ELF-1 (cell line): ENCODE measurements around the gene FXR1.
"Not testable (repeated sequence)": the region's sequence is repeated elsewhere in the genome, so short reads cannot be mapped to it uniquely, and the experiment has no call there.

ENCODE experiments used
- DNase-seq: peaks from one replicate; pipeline ENCODE4 v3.0.0-alpha.2; 2016; ENCODE audit warnings: low read depth, low spot score

Gene FXR1

DNA sequence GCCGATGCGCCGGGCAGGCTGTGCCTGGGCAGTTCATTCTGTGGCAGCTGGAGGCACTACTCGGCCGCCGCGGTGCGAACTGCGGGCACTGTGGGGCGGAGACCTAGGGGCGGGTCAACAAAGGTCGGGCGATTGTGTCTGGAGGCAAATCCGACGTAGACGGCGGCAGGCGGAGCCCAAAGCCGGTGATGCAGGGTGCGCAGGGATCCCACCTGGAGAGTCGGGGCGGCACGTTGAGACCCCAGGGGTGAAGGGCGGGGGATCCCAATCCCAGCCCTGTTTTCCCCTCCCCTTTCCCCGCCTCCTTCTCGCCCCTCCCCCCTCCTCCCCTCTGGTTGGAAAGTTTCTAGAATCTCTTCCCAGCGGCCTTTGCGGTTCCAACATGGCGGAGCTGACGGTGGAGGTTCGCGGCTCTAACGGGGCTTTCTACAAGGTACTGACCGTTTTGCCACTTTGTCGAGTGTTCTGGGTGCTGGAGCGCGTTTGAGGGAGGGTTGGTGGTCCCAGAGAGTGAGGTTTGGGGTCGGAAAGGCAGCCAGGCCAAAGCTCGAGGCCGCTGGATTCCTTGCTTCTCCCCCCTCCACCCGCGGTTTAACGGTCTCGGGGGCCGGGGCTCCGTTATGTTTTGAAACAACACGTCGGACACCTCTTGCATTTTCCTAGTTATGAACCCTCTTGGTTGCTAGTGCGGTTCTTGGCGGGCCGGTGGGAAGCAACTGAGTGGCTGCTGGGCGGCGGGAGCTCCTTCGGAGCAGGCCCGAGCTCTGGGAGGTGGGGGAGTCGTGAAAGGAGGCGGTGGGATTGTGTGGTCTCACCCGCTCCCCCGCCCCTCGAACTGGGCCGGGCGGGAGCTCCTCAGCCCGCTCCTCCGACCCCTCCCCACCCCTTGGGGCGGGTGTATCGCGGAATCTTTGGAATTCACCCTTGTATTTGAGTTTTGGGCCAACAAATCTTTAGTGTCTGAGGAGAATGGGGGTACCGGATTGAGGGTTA lies at the start of gene FXR1:
Gene FXR1, plus strand, starts transcription at position 367 of the 993 bp plus-strand sequence. Its CDS starts 16 bp downstream, at position 383.
- DNase-seq, result peak; percentile 97

DNA sequence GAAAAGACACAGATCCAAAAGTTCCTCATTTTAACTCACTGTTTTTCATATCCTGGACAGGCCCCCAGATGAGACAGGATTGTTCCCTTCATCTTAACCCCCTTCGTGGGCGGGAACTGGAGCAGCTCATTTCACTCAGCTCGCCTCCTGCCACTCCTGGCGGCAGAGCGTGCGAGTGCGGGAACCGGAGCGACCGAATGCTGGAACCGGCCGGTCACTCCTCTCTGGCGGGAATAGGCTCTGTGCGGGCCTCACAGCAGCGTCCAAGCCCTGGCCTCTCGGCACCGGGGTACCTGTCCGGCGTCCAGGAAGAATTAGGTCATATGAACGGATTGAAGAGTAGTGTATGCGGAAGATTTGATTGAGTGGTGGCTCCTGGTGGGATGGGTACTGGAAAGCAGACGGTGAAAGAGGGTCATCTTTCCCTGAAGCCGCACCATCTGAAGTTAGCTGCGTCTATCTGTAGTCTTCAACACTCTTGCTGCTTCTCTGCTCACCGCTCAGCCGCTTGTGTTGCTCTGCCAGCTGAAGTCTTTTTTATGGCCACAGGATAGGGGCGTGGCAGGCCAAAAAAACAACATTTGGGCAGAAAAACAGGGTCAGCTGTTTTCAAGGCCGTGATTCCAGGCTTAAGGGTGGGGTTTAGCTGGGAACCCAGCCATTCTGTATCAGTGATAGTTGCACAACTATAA lies 42.3 kb upstream of the FXR1 start:
- DNase-seq, result peak; percentile 76

DNA sequence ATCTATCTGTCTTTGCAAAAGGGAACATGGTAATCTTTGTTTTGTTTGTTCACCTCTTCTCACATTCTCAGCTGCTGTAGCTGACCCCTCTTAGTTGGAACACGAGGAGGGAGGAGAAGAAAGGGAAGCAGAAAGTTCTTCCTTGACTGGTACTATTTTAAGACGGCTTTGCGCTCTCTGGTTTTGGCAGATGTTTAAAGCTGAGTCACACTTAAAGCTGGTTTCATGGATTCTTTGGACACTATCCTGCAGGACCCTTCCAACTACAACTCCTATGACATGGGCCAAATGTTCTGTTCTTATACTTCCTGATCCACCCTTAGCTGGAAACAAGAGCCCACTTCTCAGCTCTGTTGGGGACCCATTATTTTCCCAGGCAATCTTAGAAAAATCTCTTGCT lies 40.6 kb upstream of the FXR1 start:
- DNase-seq, result no peak

GRCh38 chr3:180872430-180872829 lies 40.0 kb upstream of the FXR1 start:
- DNase-seq, result not testable (repeated sequence)

- DNase-seq, result no peak
Measured at GRCh38 chr3:180875124-180875698, 37.3 kb upstream of the FXR1 start.

- no peak for DNase-seq
Measured at GRCh38 chr3:180881065-180881801, 31.2 kb upstream of the FXR1 start.

DNA sequence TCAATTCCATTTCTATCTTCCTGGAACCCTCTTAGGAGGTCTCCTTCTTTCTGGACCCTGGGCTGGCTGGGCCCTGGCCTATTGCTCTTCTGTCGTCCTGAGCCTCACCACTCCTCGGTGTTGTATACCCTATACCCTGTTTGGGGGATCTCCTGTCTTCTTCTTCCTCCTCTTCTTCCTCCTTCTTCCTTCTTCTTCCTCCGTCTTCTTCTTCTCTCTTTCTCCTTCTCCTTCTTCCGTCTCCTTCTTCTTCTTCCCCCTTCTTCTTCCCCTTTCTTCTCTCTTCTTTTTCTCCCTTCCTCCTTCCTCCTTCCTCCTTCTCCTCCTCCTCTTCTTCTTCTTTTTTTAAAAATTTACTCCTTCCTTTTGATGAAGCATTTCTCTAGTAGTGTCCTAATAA lies 30.4 kb upstream of the FXR1 start:
- DNase-seq, result no peak

DNA sequence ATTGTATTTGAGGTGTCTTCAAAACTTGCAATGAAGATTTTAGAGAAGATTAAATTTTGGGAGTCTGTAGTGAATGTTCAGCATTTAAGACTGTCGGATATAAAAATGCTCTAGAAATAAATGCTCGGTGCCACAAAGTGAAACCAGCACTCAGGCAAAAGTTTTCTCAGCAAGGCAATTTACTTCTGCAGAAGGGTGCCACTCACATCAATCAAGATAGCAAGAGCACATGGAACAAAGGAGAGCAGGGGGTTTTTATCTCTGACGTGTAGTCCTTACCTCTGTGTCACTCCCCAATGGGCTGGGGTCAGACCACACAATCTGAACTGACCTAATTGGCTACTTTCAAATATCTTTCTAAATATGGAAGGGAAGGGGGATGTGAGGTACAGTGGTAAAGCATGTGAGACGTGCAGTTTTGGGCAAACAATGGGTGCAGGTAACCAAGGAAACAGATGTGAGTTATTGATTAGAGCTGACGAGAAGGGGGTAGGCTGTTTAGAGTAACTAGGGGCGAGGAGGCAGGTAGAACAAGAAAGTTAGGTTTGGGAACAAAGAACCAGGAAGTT lies 23.4 kb upstream of the FXR1 start:
- DNase-seq, result no peak

- DNase-seq, result no peak
Measured at GRCh38 chr3:180898572-180898971, 13.9 kb upstream of the FXR1 start.

DNA sequence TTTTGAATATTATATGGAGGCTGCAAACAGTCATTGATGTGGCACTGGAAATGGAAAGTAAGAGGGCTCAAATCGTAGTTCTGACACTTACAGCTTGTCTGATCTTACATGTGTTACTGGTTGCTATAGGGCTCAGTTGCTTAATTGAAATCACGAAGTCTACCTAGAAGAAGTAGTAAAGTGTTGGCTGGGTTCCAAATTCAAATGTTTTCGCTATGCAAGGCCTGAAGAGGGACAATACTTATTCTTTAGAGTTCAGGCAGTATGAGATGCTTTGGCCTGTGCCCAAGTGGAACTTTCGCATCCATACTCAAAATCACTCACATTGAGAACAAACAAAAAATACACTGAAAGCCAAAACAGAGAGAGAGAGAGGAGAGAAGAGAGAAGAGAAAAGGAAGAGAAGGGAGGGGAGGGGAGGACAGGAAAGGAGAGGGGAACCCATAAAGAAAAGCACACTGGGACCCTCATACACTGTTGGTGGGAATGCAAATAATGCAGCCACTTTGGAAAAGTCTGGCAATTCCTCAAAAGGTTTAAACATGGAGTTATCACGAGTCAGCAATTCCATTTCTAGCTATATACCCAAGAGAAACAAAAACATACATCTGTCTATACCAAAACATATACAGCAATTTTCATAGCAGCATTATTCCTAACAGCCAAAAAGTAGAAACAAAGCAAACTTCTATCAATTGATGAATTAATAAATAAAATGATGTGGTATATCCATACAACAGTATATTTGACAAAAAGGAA lies 2.9 kb upstream of the FXR1 start:
- no peak for DNase-seq

DNA sequence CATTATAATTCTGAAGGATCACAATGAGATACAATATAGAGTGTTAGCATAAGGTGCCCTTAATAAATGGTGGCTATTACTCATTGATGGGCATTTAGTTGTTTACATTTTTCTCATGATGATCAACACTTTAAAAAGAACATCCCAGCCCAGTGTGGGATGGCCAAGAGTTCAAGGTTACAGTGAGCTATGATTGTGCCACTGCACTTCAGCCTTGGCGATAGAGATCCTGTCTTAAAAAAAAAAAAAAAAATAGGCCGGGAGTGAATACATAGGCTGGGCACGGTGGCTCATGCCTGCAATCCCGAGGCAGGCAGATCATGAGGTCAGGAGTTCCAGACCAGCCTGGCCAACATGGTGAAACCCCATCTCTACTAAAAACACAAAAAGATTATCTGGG lies 1.6 kb upstream of the FXR1 start:
- no peak for DNase-seq

GRCh38 chr3:180911876-180912303 lies 580 bp upstream of the FXR1 start:
- no peak for DNase-seq

GRCh38 chr3:180913581-180914404 lies 1.3 kb downstream of the FXR1 start:
- DNase-seq, result no peak

DNA sequence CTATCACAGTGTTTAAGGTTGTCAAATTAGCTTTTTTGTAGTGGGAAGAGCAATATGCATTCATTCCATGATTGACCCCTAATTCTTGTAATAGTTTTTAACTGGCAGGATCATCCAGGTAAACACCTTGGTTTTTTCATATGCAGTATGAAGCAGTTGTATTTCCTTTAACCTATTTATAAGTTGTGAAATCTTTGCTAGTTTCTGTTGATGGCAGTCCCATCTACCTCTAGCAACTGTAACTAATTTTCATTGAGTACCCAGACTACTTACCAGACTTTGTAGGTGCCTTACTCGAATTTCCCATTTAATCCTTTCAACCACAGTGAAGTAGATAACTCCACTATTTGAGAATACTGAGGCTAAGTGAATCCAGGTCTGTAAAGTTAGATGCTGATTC lies 6.1 kb downstream of the FXR1 start:
- DNase-seq, result no peak

DNA sequence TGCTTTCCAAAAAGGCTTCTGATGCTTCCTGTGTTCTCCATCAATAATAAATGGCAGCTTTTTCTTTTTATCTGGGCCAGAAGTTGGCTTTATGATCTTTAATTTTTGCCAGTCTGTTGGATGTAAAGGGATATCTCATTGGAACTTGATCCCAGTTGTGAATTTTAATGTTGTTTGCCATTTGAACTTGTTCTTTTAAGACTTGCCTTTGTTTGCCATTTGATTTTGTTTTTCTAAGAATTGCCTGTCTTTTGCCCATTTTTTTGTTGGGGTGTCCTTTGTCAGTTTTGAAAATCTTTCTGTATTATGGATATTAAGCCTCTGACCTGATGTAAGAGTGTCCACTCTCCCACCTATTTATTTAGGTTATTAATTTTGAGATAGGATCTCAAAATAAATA lies 9.8 kb downstream of the FXR1 start:
- DNase-seq, result no peak

DNA sequence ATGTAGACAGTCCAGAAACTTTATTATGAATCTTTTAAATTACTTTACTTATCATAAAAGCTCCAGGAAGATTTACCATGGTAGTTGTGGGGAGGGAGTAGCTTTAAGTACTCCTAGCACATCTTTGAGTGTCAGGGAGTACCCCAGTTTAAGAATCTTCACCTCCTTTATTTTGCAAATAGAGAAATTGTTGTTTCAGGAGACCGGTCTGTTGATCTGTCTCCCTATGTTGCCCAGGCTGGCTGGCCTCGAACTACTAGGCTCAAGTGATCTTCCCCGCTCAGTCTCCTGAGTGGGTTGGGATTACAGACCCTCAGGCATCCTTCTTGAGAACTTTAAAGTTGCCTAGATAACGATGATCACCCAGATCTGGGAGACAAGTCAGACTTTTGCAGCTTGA lies 11.1 kb downstream of the FXR1 start:
- no peak for DNase-seq

DNA sequence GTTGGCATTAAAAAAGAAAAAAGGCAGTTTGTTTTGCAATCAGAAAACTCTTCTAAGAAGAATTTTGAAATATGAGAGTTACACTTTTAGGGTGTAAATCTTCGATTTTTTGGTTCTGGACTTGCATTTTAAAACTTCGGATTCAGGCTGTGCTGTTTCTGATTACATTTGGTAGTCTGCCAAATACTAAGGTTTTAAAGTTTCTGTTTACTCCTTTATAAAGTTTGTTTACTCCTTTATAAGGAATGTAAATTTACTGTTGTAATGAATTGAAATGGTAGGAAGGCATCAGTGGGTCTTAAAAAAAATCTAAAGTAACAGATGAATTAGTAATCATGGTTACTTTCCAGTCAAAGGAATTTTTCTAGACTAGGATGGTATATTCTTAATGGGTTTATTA lies 14.1 kb downstream of the FXR1 start:
- no peak for DNase-seq

- no peak for DNase-seq
Measured at GRCh38 chr3:180929376-180929775, 16.9 kb downstream of the FXR1 start.

- DNase-seq, result no peak
Measured at GRCh38 chr3:180930526-180930925, 18.1 kb downstream of the FXR1 start.

DNA sequence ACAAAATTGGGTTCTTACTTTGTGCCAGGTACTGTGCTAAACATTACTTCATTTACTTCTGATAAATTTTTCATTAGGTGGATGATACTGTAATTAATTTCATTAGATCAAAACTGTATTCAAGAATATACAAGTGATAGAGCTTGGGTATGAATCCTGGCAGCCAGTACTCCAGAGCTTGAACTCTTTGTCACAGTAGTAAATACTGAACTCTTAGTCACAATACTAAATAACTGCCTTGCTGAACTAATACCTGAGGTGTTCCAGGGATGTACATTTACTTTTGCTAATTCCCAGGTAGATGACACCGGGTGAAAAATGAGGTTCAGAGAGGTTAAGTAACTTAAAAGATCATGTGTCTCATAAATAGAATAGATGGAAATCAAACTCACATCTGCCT lies 20.3 kb downstream of the FXR1 start:
- DNase-seq, result no peak
